Subcutaneous abdominal adipose tissue (tissue), 5 donors: ENCODE results near the gene PPFIA2.
"Not testable (repeated sequence)": the region's sequence is repeated elsewhere in the genome, so short reads cannot be mapped to it uniquely, and the experiment has no call there.

Source experiments
- H3K27ac ChIP-seq: one replicate; pipeline ENCODE4 v1.7.0; 2013; ENCODE audit warnings: low read depth, mild to moderate bottlenecking, inconsistent platforms, low read length, moderate library complexity
- H3K27me3 ChIP-seq, 5 donors: one replicate each; pipeline ENCODE4 v1.7.0; 2013; ENCODE audit warnings: low read length in 5 of 5, inconsistent platforms in 1 of 5; ENCODE audit not compliant: control insufficient read depth in 5 of 5, insufficient read depth in 4 of 5
- H3K36me3 ChIP-seq, 5 donors: one replicate each; pipeline ENCODE4 v1.7.0; 2013; ENCODE audit warnings: low read length in 5 of 5; ENCODE audit not compliant: control insufficient read depth in 5 of 5, insufficient read depth in 5 of 5
- H3K4me1 ChIP-seq, 5 donors: one replicate each; pipeline ENCODE4 v1.7.0; 2013; ENCODE audit warnings: low read length in 5 of 5, mild to moderate bottlenecking in 3 of 5, moderate library complexity in 1 of 5; ENCODE audit not compliant: control insufficient read depth in 5 of 5, insufficient read depth in 5 of 5
- H3K4me3 ChIP-seq, 5 donors: one replicate each; pipeline ENCODE4 v1.7.0; 2013; ENCODE audit warnings: low read length in 5 of 5, low read depth in 1 of 5
- H3K9ac ChIP-seq, 5 donors: one replicate each; pipeline ENCODE4 v1.7.0; 2013; ENCODE audit warnings: low read length in 5 of 5, mild to moderate bottlenecking in 4 of 5, moderate library complexity in 3 of 5
- H3K9me3 ChIP-seq, 5 donors: one replicate each; pipeline ENCODE4 v1.7.0; 2013; ENCODE audit warnings: low read length in 5 of 5; ENCODE audit not compliant: control insufficient read depth in 5 of 5
- donor health status: healthy.
- donor health status: healthy.
- donor health status: healthy.
- donor health status: healthy.
- donor health status: healthy.

PPFIA2 gene

GRCh38 chr12:81615026-81615588 lies 144.0 kb downstream of the PPFIA2 start:
- H3K4me1 ChIP-seq: no peaks in the 10 kb centered on the region
- H3K4me3 ChIP-seq: no peak overlapping the region
- no peaks in the 10 kb centered on the region for H3K36me3 ChIP-seq
- H3K9me3 ChIP-seq: no peaks in the 10 kb centered on the region
- H3K27me3 ChIP-seq: no peaks in the 10 kb centered on the region
- no peak overlapping the region for H3K27ac ChIP-seq
- H3K9ac ChIP-seq: no peak overlapping the region

GRCh38 chr12:81610955-81611889 lies 147.9 kb downstream of the PPFIA2 start:
- Histone ChIP-seq H3K36me3 (no peaks in the 10 kb centered on the region), H3K9ac (no peak overlapping the region), H3K4me3 (no peak overlapping the region), H3K27ac (no peak overlapping the region), H3K27me3 (no peaks in the 10 kb centered on the region), H3K9me3 (no peaks in the 10 kb centered on the region), H3K4me1 (no peaks in the 10 kb centered on the region)

- H3K4me3 ChIP-seq: no peak overlapping the region
- H3K36me3 ChIP-seq: no peaks in the 10 kb centered on the region
- no peak overlapping the region for H3K27ac ChIP-seq
- no peak overlapping the region for H3K9ac ChIP-seq
- no peaks in the 10 kb centered on the region for H3K27me3 ChIP-seq
- H3K9me3 ChIP-seq: no peaks in the 10 kb centered on the region
- no peaks in the 10 kb centered on the region for H3K4me1 ChIP-seq
These were observed 161.1 kb downstream of the PPFIA2 start for GRCh38 chr12:81597928-81598604.

- Histone ChIP-seq H3K27ac (no peak overlapping the region), H3K4me3 (no peak overlapping the region), H3K4me1 (no peaks in the 10 kb centered on the region), H3K9ac (no peak overlapping the region), H3K27me3 (no peaks in the 10 kb centered on the region), H3K36me3 (no peaks in the 10 kb centered on the region), H3K9me3 (no peaks in the 10 kb centered on the region)
These were observed 162.6 kb downstream of the PPFIA2 start for GRCh38 chr12:81596558-81596957.

GRCh38 chr12:81591256-81591655 lies 167.9 kb downstream of the PPFIA2 start:
- Histone ChIP-seq H3K4me3 (no peak overlapping the region), H3K9ac (no peak overlapping the region), H3K4me1 (no peaks in the 10 kb centered on the region), H3K27ac (no peak overlapping the region), H3K27me3 (no peaks in the 10 kb centered on the region), H3K9me3 (peaks cover 0 to 2% (median 0%) of the 10 kb centered on the region in 5 donors), H3K36me3 (no peaks in the 10 kb centered on the region)

- not testable (repeated sequence) for H3K27me3 ChIP-seq, H3K9me3 ChIP-seq, H3K4me1 ChIP-seq, H3K36me3 ChIP-seq, H3K27ac ChIP-seq, H3K9ac ChIP-seq, H3K4me3 ChIP-seq
These were observed 168.4 kb downstream of the PPFIA2 start for GRCh38 chr12:81590703-81591102.

GRCh38 chr12:81588235-81589008 lies 170.7 kb downstream of the PPFIA2 start:
- no peak overlapping the region for H3K4me3 ChIP-seq
- no peaks in the 10 kb centered on the region for H3K4me1 ChIP-seq
- H3K9me3 ChIP-seq: peaks cover 0 to 2% (median 0%) of the 10 kb centered on the region in 5 donors
- no peak overlapping the region for H3K9ac ChIP-seq
- H3K27ac ChIP-seq: no peak overlapping the region
- H3K27me3 ChIP-seq: no peaks in the 10 kb centered on the region
- H3K36me3 ChIP-seq: no peaks in the 10 kb centered on the region

- no peaks in the 10 kb centered on the region for H3K27me3 ChIP-seq
- H3K36me3 ChIP-seq: no peaks in the 10 kb centered on the region
- no peak overlapping the region for H3K9ac ChIP-seq
- H3K27ac ChIP-seq: no peak overlapping the region
- no peak overlapping the region for H3K4me3 ChIP-seq
- H3K9me3 ChIP-seq: no peaks in the 10 kb centered on the region
- H3K4me1 ChIP-seq: no peaks in the 10 kb centered on the region
These were observed 173.4 kb downstream of the PPFIA2 start for GRCh38 chr12:81585787-81586186.

GRCh38 chr12:81573228-81573627 lies 185.9 kb downstream of the PPFIA2 start:
- Histone ChIP-seq H3K9me3 (no peaks in the 10 kb centered on the region), H3K27me3 (no peaks in the 10 kb centered on the region), H3K4me3 (no peak overlapping the region), H3K4me1 (no peaks in the 10 kb centered on the region), H3K27ac (no peak overlapping the region), H3K36me3 (no peaks in the 10 kb centered on the region), H3K9ac (no peak overlapping the region)
